HEK293 (cell line): ENCODE results near the gene GRM5.

ENCODE experiments used
- HOXA7 ChIP-seq: sonication (generic); formaldehyde crosslinking; IDR thresholded peaks from 2 replicates; pipeline ENCODE4 v1.8.1; 2022; ENCODE audit warnings: missing genetic modification reagents, borderline replicate concordance
- KLF9 ChIP-seq: fragments of 450-650 bp; formaldehyde crosslinking; IDR thresholded peaks from 2 replicates; pipeline ENCODE4 v1.5.1; 2016; ENCODE audit warnings: missing biosample characterization, missing genetic modification characterization, low read depth
- PBX3 ChIP-seq: sonication (generic); formaldehyde crosslinking; IDR thresholded peaks from 2 replicates; pipeline ENCODE4 v1.8.1; 2022; ENCODE audit warnings: mild to moderate bottlenecking, moderate library complexity, missing genetic modification reagents
- SETDB1 ChIP-seq: IDR thresholded peaks from one replicate; pipeline ENCODE4 v1.6.1; 2017; ENCODE audit warnings: mild to moderate bottlenecking, low read length, moderate library complexity, mixed read lengths; ENCODE audit not compliant: insufficient read length
- ZBTB8A ChIP-seq: fragments of 450-650 bp; formaldehyde crosslinking; IDR thresholded peaks from 2 replicates; pipeline ENCODE4 v1.5.1; 2016; ENCODE audit warnings: missing biosample characterization, missing genetic modification characterization
- ZNF155 ChIP-seq: fragments of 450-650 bp; formaldehyde crosslinking; IDR thresholded peaks from 2 replicates; pipeline ENCODE4 v1.5.1; 2016; ENCODE audit warnings: missing biosample characterization, missing genetic modification characterization
- ZNF341 ChIP-seq: fragments of 450-650 bp; formaldehyde crosslinking; IDR thresholded peaks from 2 replicates; pipeline ENCODE4; 2016; ENCODE audit warnings: low read depth, missing biosample characterization, missing genetic modification characterization
- ZNF555 ChIP-seq: fragments of 450-650 bp; formaldehyde crosslinking; conservative IDR thresholded peaks from 2 replicates; pipeline ENCODE4 v1.5.1; 2017; ENCODE audit warnings: missing biosample characterization, mild to moderate bottlenecking, missing genetic modification characterization, inconsistent platforms
- ZNF585B ChIP-seq: fragments of 450-650 bp; formaldehyde crosslinking; IDR thresholded peaks from 2 replicates; pipeline ENCODE4 v1.5.1; 2016; ENCODE audit warnings: missing biosample characterization, missing genetic modification characterization
- ZNF777 ChIP-seq: fragments of 450-650 bp; formaldehyde crosslinking; IDR thresholded peaks from 2 replicates; pipeline ENCODE4 v1.5.1; 2017; ENCODE audit warnings: missing biosample characterization, missing genetic modification characterization, borderline replicate concordance
- TF ChIP-seq, protein P1 (sequence below): fragments of 450-650 bp; formaldehyde crosslinking; IDR thresholded peaks from 2 replicates; pipeline ENCODE4 v1.5.1; 2016; ENCODE audit warnings: missing biosample characterization, missing genetic modification characterization
- TF ChIP-seq, protein P2 (sequence below): fragments of 450-650 bp; formaldehyde crosslinking; IDR thresholded peaks from 2 replicates; pipeline ENCODE4 v1.5.1; 2016; ENCODE audit warnings: missing biosample characterization, missing genetic modification characterization
- TF ChIP-seq, protein P3 (sequence below): fragments of 450-650 bp; formaldehyde crosslinking; IDR thresholded peaks from 2 replicates; pipeline ENCODE4 v1.5.1; 2017; ENCODE audit warnings: missing biosample characterization, missing genetic modification characterization
- TF ChIP-seq, protein P4 (sequence below): fragments of 450-650 bp; formaldehyde crosslinking; IDR thresholded peaks from 2 replicates; pipeline ENCODE4 v1.5.1; 2017; ENCODE audit warnings: missing biosample characterization, missing genetic modification characterization

DNA sequence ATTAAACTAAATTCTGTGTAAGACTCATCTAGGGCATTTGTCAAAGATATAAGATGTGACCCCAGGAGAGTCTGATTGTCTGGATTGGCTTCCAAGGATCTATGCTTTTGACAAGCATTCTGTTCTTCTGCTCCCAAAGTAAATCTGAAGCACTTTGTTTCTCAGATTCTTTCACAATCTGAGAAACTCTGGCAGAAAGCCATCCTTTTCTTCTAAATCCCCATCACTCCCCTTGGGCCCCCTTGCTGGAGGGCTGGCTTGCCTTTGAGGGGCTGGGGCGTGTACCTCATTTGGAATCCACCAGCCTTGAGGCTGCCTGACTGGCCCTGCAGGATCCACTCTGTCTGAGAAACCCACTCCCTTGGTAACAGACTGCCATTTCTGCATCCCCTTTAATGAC, 554.8 kb downstream of the GRM5 start:
- TF ChIP-seq ZNF777 (tag by site-specific recombination) = no peak
- TF ChIP-seq, protein P1, sequence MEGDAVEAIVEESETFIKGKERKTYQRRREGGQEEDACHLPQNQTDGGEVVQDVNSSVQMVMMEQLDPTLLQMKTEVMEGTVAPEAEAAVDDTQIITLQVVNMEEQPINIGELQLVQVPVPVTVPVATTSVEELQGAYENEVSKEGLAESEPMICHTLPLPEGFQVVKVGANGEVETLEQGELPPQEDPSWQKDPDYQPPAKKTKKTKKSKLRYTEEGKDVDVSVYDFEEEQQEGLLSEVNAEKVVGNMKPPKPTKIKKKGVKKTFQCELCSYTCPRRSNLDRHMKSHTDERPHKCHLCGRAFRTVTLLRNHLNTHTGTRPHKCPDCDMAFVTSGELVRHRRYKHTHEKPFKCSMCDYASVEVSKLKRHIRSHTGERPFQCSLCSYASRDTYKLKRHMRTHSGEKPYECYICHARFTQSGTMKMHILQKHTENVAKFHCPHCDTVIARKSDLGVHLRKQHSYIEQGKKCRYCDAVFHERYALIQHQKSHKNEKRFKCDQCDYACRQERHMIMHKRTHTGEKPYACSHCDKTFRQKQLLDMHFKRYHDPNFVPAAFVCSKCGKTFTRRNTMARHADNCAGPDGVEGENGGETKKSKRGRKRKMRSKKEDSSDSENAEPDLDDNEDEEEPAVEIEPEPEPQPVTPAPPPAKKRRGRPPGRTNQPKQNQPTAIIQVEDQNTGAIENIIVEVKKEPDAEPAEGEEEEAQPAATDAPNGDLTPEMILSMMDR (tag by site-specific recombination) = no peak
- TF ChIP-seq, protein P2, sequence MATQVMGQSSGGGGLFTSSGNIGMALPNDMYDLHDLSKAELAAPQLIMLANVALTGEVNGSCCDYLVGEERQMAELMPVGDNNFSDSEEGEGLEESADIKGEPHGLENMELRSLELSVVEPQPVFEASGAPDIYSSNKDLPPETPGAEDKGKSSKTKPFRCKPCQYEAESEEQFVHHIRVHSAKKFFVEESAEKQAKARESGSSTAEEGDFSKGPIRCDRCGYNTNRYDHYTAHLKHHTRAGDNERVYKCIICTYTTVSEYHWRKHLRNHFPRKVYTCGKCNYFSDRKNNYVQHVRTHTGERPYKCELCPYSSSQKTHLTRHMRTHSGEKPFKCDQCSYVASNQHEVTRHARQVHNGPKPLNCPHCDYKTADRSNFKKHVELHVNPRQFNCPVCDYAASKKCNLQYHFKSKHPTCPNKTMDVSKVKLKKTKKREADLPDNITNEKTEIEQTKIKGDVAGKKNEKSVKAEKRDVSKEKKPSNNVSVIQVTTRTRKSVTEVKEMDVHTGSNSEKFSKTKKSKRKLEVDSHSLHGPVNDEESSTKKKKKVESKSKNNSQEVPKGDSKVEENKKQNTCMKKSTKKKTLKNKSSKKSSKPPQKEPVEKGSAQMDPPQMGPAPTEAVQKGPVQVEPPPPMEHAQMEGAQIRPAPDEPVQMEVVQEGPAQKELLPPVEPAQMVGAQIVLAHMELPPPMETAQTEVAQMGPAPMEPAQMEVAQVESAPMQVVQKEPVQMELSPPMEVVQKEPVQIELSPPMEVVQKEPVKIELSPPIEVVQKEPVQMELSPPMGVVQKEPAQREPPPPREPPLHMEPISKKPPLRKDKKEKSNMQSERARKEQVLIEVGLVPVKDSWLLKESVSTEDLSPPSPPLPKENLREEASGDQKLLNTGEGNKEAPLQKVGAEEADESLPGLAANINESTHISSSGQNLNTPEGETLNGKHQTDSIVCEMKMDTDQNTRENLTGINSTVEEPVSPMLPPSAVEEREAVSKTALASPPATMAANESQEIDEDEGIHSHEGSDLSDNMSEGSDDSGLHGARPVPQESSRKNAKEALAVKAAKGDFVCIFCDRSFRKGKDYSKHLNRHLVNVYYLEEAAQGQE (tag by site-specific recombination) = no peak
- TF ChIP-seq HOXA7 (CRISPR knock-in tag) = no peak
- no peak for TF ChIP-seq KLF9 (tag by site-specific recombination)
- no peak for TF ChIP-seq ZNF555 (tag by site-specific recombination)
- no peak for TF ChIP-seq ZNF585B (tag by site-specific recombination)
- no peak for TF ChIP-seq ZNF341 (tag by site-specific recombination)
- TF ChIP-seq PBX3 (CRISPR knock-in tag) = no peak
- TF ChIP-seq ZBTB8A (tag by site-specific recombination) = no peak
- no peak for TF ChIP-seq SETDB1
- no peak for TF ChIP-seq ZNF155 (tag by site-specific recombination)
- TF ChIP-seq, protein P3, sequence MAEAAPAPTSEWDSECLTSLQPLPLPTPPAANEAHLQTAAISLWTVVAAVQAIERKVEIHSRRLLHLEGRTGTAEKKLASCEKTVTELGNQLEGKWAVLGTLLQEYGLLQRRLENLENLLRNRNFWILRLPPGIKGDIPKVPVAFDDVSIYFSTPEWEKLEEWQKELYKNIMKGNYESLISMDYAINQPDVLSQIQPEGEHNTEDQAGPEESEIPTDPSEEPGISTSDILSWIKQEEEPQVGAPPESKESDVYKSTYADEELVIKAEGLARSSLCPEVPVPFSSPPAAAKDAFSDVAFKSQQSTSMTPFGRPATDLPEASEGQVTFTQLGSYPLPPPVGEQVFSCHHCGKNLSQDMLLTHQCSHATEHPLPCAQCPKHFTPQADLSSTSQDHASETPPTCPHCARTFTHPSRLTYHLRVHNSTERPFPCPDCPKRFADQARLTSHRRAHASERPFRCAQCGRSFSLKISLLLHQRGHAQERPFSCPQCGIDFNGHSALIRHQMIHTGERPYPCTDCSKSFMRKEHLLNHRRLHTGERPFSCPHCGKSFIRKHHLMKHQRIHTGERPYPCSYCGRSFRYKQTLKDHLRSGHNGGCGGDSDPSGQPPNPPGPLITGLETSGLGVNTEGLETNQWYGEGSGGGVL = no peak
- TF ChIP-seq, protein P4, sequence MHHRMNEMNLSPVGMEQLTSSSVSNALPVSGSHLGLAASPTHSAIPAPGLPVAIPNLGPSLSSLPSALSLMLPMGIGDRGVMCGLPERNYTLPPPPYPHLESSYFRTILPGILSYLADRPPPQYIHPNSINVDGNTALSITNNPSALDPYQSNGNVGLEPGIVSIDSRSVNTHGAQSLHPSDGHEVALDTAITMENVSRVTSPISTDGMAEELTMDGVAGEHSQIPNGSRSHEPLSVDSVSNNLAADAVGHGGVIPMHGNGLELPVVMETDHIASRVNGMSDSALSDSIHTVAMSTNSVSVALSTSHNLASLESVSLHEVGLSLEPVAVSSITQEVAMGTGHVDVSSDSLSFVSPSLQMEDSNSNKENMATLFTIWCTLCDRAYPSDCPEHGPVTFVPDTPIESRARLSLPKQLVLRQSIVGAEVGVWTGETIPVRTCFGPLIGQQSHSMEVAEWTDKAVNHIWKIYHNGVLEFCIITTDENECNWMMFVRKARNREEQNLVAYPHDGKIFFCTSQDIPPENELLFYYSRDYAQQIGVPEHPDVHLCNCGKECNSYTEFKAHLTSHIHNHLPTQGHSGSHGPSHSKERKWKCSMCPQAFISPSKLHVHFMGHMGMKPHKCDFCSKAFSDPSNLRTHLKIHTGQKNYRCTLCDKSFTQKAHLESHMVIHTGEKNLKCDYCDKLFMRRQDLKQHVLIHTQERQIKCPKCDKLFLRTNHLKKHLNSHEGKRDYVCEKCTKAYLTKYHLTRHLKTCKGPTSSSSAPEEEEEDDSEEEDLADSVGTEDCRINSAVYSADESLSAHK (tag by site-specific recombination) = no peak
